22Rv1 (cell line): Measurements from ENCODE around the gene ESYT2.

Experiments
- H3K27ac ChIP-seq: fragments of 450-650 bp; 2 replicates; pipeline ENCODE4 v1.5.1; 2017
- CTCF ChIP-seq: fragments of 450-650 bp; IDR thresholded peaks from 2 replicates; pipeline ENCODE4 v1.5.1; 2017; ENCODE audit warnings: mild to moderate bottlenecking
- ZFX ChIP-seq: fragments of 450-650 bp; IDR thresholded peaks from 2 replicates; pipeline ENCODE4 v1.6.1; 2017; ENCODE audit warnings: antibody characterized with exemption, borderline replicate concordance

The ESYT2 gene

GRCh38 chr7:158726277-158726807 is 103.0 kb downstream of the ESYT2 start:
- H3K27ac ChIP-seq = no peak overlapping the region
- TF ChIP-seq CTCF (no peak), ZFX (no peak)

- TF ChIP-seq CTCF (no peak), ZFX (no peak)
- no peak overlapping the region for H3K27ac ChIP-seq
Measured at GRCh38 chr7:158725506-158725800, 103.9 kb downstream of the ESYT2 start.

GRCh38 chr7:158724658-158725505 is 104.4 kb downstream of the ESYT2 start:
- no peak overlapping the region for H3K27ac ChIP-seq

GRCh38 chr7:158723714-158724385 is 105.5 kb downstream of the ESYT2 start:
- TF ChIP-seq CTCF (no peak), ZFX (no peak)
- H3K27ac ChIP-seq = no peak overlapping the region

More at GRCh38 chr7:158724658-158725505, 104.4 kb downstream of the ESYT2 start:
- TF ChIP-seq CTCF = no peak
- no peak for TF ChIP-seq ZFX

GRCh38 chr7:158723266-158723665 is 106.0 kb downstream of the ESYT2 start:
- no peak for TF ChIP-seq ZFX
- TF ChIP-seq CTCF = no peak
- H3K27ac ChIP-seq = no peak overlapping the region

GRCh38 chr7:158722574-158723237 is 106.6 kb downstream of the ESYT2 start:
- no peak for TF ChIP-seq ZFX
- no peak for TF ChIP-seq CTCF
- no peak overlapping the region for H3K27ac ChIP-seq

GRCh38 chr7:158720112-158720511 is 109.2 kb downstream of the ESYT2 start:
- TF ChIP-seq ZFX = no peak
- no peak for TF ChIP-seq CTCF
- H3K27ac ChIP-seq = peak overlapping the region; percentile 17; the same call in 1 of the 2 replicates
